Measurements from ENCODE around the gene M1AP. TPM values are rescaled to one million over a fixed set of nuclear protein-coding genes. Genes with fewer than 3 reads are reported as not detected.

M1AP gene
- total RNA-seq, 4 donors from 2014 or later: 0.20 TPM; not detected in 3

- Histone ChIP-seq H3K4me1 (peaks cover 6 to 16% of the 10 kb centered on the region in 2 donors), H3K36me3 (no peaks in the 10 kb centered on the region), H3K27ac (peak within 1 kb of the TSS in 3 of 4 donors; percentile 38 to 55 (median 49)), H3K27me3 (no peaks in the 10 kb centered on the region), H3K4me3 (peak within 1 kb of the TSS; percentile 70 to 83 (median 79)), H3K9me3 (no peaks in the 10 kb centered on the region)
- intact Hi-C loops (cut with DNase I; ENCODE audit: low total_unique reads) (loop anchor here (1.0 kb wide), 1 partner anchor 171 kb away; the partner anchor contains the start of gene TTC31), in situ Hi-C loops (cut with MboI; ENCODE audit: low sequenced_read_pairs in 4 of 4) (no loop called here)
- peak; percentile 92 to 93 for DNase-seq
- TF ChIP-seq POLR2A (IDR thresholded peaks at IDR 0.05) (peak in 1 of 2 donors; percentile 56), CTCF (IDR thresholded peaks at IDR 0.05 in 4 of 5, conservative IDR thresholded peaks at IDR 0.05 in 1 of 5) (no peak)
- ATAC-seq: peak; percentile 100
These were observed 6.1 kb upstream of the M1AP start, which contains the start of gene SEMA4F for GRCh38 chr2:74653985-74654882. SEMA4F (plus strand) TSS chr2:74654247; CDS start chr2:74654377, 130 bp downstream.

GRCh38 chr2:74653589-74653984 lies 5.5 kb upstream of the M1AP start:
- ATAC-seq: peak in 1 of 2 donors; percentile 22
- no peak for DNase-seq
- Histone ChIP-seq H3K4me3 (peak overlapping the region; percentile 70 to 83 (median 79)), H3K9me3 (no peaks in the 10 kb centered on the region), H3K27ac (no peak overlapping the region), H3K27me3 (peaks cover 0 to 3% (median 2%) of the 10 kb centered on the region in 3 donors), H3K4me1 (peaks cover 6 to 16% of the 10 kb centered on the region in 2 donors), H3K36me3 (no peaks in the 10 kb centered on the region)
- intact Hi-C loops (cut with DNase I; ENCODE audit: low total_unique reads) (no loop called here), in situ Hi-C loops (cut with MboI; ENCODE audit: low sequenced_read_pairs in 4 of 4) (no loop called here)
- TF ChIP-seq POLR2A (IDR thresholded peaks at IDR 0.05): no peak
- no peak for TF ChIP-seq CTCF (IDR thresholded peaks at IDR 0.05 in 4 of 5, conservative IDR thresholded peaks at IDR 0.05 in 1 of 5)

GRCh38 chr2:74646834-74647482 lies 1.2 kb downstream of the M1AP start:
- Histone ChIP-seq H3K36me3 (no peaks in the 10 kb centered on the region), H3K4me3 (no peak overlapping the region), H3K9me3 (no peaks in the 10 kb centered on the region), H3K27me3 (peaks cover 12 to 19% (median 17%) of the 10 kb centered on the region in 3 donors), H3K27ac (no peak overlapping the region), H3K4me1 (no peaks in the 10 kb centered on the region)
- no peak for ATAC-seq
- TF ChIP-seq CTCF (IDR thresholded peaks at IDR 0.05 in 4 of 5, conservative IDR thresholded peaks at IDR 0.05 in 1 of 5): no peak
- no peak for TF ChIP-seq POLR2A (IDR thresholded peaks at IDR 0.05)
- intact Hi-C loops (cut with DNase I; ENCODE audit: low total_unique reads) (no loop called here), in situ Hi-C loops (cut with MboI; ENCODE audit: low sequenced_read_pairs in 4 of 4) (no loop called here)
- DNase-seq: no peak

- no peak for ATAC-seq
These were observed 1.9 kb downstream of the M1AP start for GRCh38 chr2:74646201-74646600.

More at GRCh38 chr2:74646201-74646600, 1.9 kb downstream of the M1AP start:
- TF ChIP-seq CTCF (IDR thresholded peaks at IDR 0.05 in 4 of 5, conservative IDR thresholded peaks at IDR 0.05 in 1 of 5) (no peak), POLR2A (IDR thresholded peaks at IDR 0.05) (no peak)
- Histone ChIP-seq H3K9me3 (no peaks in the 10 kb centered on the region), H3K4me3 (no peak overlapping the region), H3K36me3 (no peaks in the 10 kb centered on the region), H3K27me3 (peaks cover 12 to 19% (median 17%) of the 10 kb centered on the region in 3 donors), H3K27ac (no peak overlapping the region), H3K4me1 (no peaks in the 10 kb centered on the region)
- DNase-seq: no peak
- intact Hi-C loops (cut with DNase I; ENCODE audit: low total_unique reads): no loop called here
- in situ Hi-C loops (cut with MboI; ENCODE audit: low sequenced_read_pairs in 4 of 4): no loop called here

Data from gastrocnemius medialis (tissue), 4 donors.